Stimulated activated CD4-positive, alpha-beta T cell treated with anti-CD3 and anti-CD28 coated beads, Interleukin-15, amount 100 ng/mL, for 1 hour (primary cell): Measurements from ENCODE around the gene PLCL1.

ENCODE experiments used
- DNase-seq, 2 donors: peaks; one replicate each; pipeline ENCODE4 v3.0.0-alpha.2; 2020; ENCODE audit warnings: low read depth in 1 of 2, low spot score in 1 of 2

PLCL1 gene

DNA sequence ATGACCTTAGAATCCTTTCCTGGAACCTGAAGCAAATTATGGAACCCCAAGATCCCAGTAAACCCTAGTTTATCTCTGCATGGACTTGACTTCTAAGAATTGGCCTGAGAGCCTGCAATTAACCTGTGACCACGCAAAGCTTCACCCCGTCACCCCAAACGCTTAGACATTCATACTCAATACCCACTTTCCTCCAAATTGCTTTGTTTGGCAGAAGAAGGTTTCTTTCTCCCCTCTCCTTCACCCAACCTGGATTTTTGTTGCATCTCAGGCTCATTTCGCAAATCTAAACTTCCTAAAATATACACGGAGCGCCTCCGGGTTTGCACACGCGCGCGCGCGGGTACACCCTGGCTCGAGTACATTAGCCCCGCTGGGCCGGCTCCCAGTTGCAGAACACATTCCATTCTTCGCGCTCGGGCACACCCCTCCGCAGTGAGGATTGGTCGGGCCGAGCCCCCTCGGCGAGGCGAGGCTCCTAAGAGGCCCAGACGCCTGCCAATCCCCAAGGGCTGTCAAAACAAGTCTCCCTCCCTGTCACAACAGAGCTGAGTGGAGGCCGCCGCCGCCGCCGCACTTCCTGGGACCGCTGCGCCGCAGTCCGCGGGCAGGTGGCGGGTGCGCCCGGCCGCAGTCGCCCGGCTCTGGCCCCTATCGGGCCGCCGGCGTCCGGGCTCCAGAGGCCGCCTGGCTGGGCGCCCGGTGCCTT is at the start of gene PLCL1:
Gene PLCL1, plus strand, starts transcription at position 545 of the 709 bp plus-strand sequence.
- DNase-seq, result peak; percentile 79 to 84

DNA sequence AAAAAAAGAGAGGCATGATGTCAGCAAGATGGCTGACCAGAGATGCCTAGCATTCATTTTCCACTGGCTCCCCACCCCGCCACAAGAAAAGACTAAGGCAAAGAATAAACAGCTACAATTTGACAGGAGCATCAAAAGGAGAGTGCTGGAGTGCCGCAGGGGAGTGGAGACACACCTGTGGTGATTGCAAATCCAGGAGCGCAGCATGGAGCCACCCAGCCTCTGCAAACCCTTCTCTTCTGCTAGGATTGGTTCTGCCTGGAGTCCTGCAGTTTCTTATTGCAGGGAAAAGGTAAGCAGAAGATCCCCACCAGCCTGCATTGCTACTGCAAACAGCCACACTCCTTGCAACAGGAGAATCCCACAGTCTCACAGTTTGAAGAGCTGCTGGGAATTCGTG is 45.4 kb upstream of the PLCL1 start:
- no peak for DNase-seq

DNA sequence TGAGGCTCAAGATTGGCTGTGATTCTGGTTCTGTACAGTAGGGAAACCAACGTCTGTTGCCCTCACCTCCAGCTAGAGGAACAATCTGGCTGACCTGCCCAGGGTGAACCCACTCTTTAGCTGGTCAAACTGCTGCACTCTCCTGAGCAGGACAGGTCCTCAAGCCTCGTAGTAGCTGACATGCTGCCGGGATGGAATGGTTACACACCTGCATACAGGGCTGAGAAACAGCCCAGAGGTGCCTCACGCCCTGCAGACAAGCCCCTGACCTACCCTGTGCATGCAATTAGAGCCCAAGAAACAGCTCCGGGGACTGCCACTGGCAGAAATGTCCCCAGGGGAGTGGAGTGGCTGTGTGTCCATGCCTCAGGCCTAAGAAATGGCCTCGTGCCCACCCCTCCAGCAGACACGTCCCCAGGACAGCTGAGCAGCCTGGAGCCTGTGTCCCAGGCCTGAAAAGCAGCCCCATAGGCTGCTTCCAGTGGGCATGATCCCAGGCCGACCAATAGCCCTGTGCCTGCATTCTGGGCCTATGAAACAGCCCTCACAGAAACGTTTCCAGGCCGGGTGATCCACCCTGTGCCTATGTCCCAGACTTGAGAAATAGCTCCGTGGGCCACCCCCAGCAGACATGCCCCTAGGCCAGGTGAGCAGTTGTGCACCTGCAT is 44.6 kb upstream of the PLCL1 start:
- DNase-seq, result no peak

DNA sequence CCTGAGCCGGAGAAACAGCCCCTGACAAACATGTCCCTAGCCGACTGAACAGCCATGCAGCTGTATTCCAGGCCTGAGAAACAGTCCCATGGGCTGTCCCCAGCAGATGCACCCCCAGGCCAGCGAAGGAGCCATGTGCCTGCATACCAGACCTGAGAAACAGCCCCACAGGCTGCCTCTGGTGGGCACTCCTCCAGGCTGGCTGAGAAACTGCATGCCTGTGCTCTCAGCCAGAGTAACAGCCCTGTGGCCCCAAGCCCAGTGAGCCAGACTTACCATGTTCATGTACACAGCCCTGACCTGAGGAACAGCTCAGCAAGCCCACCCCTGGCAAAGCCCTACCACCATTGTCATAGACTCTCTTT is 44.1 kb upstream of the PLCL1 start:
- DNase-seq, result no peak

DNA sequence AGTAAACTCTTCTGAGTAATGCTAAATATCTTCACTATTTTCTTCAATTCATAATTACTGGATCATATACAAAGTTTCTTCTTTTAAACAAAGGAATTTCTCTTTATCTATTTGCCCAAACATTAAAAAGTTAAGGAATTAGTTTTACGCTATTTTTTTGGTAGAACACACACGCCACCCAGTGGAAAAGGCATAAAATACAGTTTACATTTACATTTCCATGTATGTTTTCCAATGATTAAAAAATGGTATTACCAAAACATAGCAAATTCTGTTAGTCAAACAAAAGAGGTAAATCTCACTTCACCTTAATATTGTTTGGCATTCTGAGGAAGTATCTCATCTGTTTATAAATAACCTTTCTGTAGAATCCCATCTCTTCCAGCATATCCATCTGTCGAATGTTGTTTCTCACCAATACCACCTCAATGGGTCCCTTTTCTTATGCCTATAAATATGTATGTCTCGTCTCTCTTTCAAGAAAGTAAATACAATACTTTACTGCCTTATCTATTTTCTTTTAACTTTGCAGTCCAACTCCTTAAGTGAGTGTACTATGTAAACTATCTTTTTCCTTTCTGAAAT is 26.5 kb upstream of the PLCL1 start:
- DNase-seq, result no peak

DNA sequence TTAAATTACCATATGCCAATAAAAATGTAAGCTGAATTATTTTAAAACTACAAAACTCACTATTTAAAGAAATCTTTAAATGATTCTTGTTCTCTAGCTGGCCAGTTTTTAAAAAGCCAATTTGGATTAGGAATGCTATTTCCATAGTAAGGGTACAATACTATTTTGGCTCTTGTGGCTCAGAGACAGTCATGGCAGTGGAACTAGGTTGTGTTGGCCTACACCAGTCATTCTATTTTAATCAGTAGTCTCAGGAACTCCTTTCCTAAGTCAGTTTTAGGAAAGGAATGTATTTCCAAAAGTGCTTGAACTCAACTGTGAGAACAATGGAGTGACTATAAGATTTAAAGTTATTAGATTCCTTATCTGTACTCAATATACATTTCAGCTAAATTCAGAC is 25.1 kb upstream of the PLCL1 start:
- DNase-seq, result no peak

DNA sequence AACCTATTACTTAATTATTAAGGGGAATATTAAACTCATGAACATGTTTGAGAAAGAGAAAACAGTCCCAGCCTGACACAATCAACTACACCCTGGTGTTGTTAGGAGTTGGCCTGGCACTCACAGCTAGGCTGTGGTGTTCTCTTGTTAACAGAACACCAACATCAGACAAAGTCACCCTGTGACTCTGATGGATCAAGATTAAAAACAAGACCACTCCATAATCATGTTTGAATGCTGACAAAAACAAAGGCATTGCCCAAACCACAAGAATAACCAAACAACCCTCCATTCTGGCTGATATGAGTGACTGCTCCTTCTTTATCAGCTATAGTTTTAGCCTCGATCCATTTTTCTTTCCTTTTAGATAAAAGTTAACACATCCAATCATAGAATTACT is 22.3 kb upstream of the PLCL1 start:
- DNase-seq, result no peak

DNA sequence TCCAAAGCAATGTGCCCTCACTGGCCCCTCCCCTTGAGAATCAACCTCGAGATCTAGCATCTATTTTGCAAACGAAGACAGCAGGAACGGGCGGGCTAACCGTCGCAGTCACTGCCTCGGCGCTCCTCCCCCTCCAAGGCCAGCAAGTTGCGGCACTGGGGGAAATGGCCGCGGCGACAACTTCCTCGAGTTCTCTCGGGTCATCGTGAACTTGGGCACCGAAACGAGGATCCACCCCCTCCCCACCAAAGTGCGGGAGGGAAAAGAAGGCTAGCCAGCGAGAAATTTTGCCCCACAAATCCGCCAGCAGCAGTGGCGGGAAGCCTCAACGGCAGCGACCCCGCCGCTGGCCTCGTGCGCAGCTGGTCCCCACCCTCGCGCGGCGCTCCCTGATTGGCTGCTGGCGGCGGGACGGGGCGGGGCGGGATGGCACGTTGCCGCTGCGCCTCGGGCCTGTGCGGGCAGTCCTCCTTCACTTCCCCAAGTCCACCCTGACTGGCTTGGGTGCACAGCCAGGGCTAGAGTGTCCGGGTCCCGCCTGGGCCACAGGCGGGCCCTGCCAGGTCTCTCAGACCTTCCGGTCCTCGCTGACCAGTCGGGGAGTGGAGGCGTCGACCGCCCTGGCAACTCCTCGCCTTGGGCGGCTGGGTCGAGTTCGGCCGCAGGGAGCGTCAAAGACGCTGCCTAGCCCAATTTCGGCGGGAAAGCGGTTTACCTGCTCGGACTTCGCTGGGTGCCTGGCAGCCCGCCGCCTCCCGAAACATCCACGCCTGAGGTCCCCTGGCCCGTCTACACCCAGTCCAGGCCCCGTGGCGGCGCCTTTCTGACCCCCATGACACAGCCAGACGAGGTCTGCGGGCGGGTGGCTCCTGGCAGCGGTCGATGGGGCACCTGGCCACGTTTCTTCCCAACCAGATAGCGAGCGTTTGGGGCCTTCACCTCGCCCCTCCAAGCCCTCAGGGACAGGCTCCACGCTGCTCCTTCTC is 19.1 kb upstream of the PLCL1 start, which contains the start of gene BOLL:
Gene BOLL, minus strand, starts transcription at position 364 of the 986 bp plus-strand sequence. CDS start 3,469 bp downstream, outside the sequence.
- DNase-seq, result no peak

DNA sequence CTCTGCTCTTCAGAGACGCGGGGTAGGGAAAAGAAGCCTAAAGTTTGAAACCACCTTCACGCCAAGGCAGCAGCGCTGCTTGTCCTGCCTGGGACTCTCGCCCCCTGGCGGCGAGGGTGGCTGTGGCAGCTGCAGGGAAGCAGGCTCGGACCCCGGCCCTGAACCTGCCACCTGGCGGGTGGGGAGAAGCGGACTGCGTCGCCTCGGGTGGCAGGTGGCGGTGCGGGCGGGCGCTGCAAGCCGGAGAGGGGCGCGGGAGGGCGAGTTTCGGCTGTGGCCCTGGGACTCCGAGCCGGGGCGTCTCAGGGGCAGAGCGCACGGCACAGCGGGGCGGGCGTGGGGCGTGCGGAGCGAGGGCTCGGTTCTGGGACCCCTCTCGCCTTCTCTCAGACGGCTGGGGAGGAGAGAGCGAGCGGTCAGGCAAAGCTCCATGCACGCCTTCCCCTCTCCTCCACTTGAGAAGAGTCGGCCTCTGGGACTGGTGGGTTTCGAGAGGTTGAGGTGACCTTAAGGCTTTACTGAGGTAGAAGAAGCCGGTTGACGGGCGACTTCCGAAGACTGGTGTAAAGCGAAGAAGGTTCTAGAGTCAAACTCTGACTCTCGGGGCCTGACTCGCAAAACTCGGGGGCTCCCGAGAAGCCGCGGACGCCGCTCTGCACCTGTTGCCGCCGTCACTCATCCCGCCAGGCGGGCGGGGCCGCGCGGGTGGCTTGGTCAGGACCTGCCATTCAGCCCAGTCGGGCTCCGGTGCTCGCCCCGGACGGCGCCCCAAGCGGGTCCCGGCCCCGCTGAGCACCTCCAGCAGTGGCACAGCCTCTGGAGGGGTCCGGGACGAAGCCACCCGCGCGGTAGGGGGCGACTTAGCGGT is 18.1 kb upstream of the PLCL1 start:
- peak in 1 of 2 donors; percentile 56 for DNase-seq

DNA sequence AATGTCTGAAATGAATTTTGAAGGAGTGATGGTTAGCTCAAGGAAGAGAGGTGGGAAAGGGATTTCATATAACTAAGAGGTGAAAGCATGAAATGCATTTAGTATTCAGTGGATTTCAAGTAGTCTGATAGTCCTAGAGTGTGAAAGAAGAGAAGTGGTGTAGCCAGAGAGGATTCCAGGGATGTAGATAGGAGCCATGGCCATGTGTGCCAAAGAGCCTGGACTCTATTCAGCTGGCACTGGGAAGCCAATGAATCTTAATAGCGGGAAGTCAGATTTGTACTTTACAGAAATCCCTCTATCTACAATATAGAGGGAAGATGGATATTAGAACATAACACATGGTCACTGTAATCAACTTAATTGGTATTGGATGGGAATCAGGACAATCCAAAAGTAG is 10.9 kb upstream of the PLCL1 start:
- DNase-seq, result no peak

DNA sequence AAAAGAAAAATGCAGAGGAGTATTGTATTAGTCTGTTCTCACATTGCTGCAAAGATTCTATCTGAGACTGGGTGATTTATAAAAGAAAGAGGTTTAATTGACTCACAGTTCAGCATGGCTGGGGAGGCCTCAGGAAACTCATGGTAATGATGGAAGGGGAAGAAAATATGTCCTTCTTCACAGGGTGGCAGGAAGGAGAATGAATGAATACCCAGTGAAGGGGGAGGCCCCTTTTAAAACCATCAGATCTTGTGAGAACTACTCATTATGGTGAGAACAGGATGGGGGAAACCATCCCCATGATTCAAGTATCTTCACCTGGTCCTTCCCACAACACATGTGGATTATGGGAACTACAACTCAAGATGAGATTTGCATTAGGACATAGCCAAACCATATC is 9.1 kb upstream of the PLCL1 start:
- no peak for DNase-seq

DNA sequence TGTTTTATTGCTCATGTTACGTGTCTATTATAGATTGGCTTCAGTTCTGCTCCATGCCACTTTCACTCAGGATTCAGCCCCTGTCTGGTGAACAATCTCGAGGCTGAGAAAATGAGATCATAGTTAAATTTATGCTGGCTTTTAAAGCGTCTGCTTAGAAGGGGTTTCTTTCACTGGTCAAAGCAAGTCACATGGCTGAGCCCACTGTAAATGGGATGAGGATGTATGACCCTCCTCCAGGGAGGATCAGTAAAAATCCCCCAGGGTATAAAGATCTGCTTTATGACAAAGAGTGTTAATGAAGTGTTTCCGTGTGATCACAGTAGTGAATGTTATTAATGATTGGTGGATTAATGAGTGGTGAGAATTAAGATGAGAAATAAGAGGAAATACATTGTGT is 6.2 kb upstream of the PLCL1 start:
- no peak for DNase-seq

DNA sequence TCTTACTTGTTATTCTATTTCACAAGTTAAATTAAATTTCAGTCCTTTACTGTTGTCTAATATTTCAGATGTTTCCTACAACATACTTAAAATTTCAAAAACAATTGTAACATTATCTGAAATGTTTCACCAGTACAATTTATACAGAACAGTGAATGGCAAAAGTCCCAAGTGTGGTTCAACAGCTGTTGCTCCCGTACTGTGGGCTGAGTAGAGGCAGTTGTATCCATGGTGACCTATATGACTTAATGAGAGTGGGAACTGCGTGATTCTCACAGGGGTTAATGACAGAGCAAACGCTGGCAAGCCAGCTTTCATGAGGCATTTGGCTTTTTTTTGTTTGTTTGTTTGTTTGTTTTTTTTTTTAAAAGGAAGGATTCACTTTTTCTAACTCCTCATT is 5.3 kb upstream of the PLCL1 start:
- DNase-seq, result no peak

DNA sequence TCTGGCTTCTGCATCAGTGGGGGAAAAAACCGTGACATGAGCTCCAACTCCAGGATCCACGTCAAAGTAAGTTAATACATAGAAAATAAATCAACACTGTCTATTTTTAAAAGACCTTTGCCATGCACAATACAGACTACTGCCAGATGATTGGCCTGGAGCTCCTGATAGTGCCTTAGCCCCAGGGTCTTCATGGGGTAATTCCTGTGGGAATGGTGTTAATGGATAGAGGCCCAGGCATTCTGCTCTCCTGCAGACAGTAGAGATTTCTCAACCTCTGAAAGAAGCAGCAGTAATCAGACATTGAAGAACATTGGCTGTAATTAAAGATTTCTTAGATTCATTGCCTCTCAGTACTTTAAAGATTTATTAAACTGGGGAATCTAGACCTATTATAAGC is 4.3 kb upstream of the PLCL1 start:
- DNase-seq, result no peak

DNA sequence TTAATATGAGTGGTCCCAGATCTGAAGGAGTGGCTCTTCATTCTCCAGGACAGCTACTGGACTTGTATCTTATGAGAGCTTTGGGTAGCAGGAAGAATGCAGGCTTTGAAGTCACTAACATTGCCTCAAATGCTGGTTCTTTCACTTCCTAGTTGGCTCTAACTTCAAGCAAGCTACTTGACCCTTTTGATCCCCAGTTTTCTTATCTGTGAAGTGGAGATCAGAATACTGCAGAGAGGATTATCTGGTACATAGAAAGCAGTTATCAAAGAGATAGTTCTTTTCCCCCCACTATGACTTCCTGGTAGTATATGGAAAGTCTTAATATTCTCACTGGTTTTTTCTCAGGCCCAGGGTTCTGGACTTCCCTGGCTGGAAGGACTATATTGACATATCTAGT is 3.4 kb upstream of the PLCL1 start:
- DNase-seq, result no peak

DNA sequence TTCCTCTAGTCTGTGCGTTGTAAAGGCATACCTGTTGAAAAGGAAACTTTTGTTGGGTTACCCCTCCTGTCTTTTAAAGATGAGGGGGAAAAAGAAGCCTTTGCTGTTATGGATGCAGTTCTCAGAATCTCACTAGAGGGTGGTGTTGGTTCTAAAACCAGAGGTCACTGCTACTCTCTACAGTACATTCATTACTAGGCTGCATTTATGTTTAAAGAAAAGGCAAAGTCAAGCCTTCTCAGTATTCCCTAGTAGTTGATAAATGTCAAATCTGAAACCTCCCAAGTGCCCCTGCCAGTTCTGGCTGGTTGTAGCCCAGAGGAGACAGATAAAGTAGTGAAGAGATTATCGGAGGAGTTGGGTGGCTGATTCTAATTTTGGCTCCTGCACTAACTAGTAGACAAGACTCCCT is 1.4 kb upstream of the PLCL1 start:
- DNase-seq, result no peak

DNA sequence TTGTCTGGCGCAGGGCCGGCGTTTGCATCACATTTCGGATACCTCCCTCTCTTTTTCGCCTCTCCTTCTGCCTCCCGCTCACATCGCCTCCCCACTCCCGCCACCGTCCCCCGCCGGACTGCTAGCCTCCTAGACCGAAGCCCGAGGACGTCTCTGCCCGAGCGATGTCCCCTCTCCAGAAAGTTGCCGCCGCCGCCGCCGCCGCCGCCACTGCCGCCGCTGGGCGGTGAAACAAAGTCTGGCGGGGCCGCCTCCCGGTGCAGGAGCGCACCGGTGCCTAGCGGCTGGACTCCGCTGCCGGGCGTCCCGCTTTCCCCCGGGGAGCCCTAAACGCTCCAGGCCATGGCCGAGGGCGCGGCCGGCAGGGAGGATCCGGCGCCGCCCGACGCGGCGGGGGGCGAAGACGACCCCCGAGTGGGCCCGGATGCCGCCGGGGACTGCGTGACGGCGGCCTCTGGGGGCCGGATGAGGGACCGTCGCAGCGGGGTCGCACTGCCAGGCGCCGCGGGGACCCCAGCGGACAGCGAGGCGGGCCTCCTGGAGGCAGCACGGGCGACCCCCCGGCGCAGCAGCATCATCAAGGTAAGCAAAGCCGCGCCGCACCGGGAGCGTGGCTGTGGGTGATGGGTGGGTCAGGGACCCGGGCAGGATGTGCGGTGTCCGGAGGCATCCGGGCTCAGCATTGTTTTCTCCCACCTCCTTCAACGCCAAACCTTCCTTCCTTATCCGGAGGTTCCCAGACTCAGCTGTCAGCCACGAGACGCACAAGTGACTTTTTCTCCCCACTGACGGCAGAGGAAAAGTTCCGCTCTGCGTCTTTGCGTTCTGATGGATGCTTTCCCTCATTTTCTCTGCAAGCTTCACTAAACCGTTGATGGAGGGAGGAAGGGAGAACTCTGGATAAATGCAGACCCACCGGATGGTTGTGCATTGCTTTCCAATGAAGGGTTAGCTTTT is 643 bp downstream of the PLCL1 start:
- peak in 1 of 2 donors; percentile 25 for DNase-seq

DNA sequence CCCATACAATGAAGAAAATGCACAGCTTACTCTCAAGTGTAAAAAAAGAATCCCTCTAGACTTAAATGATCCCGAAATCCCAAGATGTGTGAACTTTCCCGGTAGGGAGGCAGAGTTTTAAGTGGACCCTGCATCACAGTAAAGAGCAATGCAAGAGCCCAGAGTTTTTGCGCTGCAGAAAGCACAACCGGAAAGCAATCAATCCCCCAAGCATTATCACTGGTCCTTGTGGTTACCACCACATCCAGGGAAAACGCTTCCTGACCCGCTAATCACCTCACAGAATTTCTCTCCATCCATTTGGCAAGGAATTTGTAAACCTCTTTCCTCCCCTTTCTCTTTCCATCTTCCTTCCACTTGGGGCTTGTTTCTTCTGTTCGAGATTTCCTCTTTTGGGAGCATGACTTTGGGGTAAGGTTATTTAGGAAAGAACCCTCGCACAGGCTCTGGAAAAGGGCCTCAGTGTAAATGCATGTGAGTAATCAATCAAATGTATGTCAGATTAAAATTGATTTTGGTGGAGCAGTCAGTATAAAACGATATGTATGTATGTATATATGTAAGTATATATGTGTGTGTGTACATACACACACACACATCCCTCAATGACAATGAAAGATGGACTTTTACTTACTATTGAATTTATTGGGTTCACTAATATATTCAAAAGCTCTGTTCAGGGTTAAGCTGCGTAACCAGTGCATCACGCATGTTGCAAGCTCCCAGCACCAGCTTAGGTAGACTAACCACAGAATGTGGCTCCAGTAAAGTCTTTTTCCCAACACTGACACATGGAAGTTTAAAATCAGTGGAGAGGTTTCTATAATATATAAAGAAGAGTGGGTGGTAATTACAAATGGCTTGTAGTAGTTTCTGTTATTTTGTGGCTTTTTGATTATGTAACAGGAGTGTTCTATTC is 1.6 kb downstream of the PLCL1 start:
- DNase-seq, result no peak
